ENCODE data around the gene GATAD2A.

- TF ChIP-seq CTCF (IDR thresholded peaks at IDR 0.05; ENCODE audit: insufficient read depth, low read depth, low read length) = no peak
- TF ChIP-seq EZH2 (IDR thresholded peaks at IDR 0.05; ENCODE audit: insufficient read depth, low read length) = no peak
These were observed 23.9 kb downstream of the GATAD2A start for GRCh38 chr19:19429361-19429760.

All from astrocyte (in vitro differentiated cells and primary cell).